HG03571 (cell line): Measurements from ENCODE around the gene GTF2H4.

ENCODE experiments used
- ATAC-seq: cut with Tn5 transposase; IDR thresholded peaks from one replicate; pipeline ENCODE4 v1.9.1; 2021; ENCODE audit not compliant: unreplicated experiment

The GTF2H4 gene

DNA sequence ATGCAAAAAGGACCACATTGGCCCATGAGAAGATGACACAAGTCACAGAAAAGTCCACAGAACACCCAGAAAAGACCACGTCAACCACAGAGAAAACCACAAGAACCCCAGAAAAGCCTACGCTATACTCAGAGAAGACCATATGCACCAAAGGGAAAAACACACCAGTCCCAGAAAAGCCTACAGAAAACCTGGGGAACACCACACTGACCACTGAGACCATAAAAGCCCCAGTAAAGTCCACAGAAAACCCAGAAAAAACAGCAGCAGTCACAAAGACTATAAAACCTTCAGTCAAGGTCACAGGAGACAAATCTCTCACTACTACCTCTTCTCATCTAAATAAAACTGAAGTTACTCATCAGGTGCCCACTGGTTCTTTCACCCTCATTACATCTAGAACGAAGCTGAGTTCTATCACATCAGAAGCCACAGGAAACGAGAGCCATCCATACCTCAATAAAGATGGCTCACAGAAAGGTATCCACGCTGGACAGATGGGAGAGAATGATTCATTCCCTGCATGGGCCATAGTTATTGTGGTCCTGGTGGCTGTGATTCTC, 44.0 kb downstream of the GTF2H4 start:
- ATAC-seq, result no peak

DNA sequence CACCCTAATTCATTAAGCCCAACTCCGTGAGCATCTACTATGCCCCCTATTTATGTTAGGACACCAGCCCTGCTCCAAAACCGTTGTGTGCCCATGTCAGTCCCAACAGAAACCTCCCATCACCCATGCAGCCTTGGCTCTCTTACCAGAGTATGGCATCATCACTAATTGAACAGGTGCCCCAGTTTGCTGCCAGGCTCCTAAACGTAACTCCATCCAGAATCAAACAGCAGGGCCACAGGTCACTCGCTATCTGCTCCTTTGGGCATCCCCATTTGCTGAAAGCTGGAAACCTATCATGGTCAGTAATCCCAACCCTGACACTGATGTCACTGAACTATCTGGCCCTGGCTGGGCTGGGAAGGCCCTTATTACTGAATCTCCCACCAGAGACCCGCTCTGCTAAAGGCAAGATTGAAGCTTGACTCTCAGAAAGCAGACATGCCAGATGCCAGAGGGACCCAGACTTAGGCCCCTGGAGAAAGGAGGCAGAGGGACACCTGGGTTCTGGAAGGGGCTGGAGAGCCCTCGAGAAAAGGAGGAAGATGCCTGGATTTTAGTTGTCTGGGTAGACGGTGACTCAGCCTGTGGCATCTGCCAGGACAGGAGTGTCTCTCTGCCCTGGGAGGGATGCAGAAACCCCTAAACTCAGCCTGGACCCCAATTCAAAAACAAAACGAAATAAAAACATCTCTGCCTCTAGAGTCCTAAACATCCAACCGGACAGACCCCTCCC, 46.8 kb downstream of the GTF2H4 start:
- no peak for ATAC-seq

DNA sequence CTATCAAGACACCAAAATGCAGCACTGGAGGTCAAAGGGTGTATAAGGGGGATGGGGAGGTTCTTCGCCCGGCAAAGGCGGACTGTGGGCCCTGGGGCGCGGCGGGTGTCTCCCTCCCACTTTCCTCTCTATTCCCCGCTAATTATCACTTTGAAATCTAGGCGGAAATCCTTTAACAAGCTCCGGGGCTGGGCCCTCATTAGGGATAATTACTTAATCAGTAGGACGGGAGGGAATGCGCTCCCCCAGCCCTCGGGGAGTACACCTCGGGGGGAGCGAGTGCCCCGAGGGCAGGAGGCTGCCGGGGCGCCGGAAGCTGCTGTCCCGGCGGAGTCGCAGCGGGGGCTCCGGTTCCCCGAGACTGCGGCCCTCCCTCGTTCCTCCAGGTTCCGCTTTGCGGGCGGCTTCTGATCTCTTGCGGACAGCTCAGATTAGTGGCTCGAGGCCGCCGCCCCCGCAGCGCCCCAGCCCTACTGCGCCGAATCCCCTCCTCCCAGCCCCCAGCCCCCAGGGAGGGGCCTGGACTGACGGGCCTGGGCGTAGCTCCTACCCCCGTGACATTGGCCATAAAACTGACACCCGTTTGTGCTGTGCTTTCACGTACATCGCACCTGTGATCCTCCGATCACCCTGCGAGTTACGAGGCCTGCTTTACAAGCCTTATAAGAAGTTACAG, 47.5 kb downstream of the GTF2H4 start:
- no peak for ATAC-seq

DNA sequence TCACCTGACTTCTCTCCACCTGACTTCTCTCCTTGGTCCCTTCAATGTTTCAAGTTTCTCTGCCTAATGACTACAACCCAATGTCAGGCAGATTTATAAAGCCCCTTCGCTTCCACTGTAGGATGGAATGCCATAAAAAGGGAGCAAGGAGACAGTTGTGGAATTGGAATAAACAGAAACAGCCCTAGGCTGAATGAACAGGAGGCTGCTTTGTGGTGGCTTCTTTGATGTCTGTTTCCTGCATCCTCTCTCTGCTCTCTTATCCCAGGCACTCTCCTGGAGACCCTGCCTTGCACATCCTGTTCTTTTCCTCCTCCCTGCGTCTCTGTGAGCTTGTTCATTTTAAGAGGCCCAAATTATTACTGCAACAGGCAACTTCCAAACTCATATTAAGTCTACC, 49.7 kb downstream of the GTF2H4 start:
- ATAC-seq, result no peak

DNA sequence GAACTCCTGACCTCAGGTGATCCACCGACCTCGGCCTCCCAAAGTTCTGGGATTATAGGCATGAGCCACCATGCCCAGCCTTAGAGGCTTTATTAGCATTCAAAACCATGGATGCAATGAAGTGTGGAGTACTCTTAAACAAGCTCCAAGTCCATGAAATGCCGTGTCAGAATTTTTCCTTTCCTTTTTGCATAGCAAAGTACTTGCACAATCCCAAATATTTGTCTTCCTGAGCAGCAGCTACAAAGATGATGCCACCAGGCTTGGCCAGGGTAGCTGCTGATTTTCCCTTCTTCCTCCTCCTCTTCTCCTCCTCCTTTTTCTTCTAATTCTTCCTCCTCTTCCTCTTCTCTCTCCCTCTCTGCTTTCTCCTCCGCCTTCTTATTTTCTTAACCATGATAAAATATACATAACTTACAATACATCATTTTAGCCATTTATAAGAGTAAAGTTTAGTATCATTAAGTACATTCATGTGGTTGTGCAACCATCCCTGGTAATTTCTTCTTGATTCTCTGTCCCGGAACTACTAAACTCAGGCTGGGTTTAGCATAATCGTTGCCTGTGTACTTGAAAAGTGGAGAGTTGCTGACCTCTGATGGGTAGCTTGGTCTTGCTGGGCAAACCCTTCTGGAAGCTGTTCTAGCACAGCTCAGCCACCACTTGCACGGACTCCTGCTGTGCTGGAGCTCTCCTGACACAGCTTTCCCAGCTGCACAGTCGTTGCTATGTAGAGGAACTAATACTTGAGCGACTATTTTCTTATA, 53.1 kb downstream of the GTF2H4 start:
- no peak for ATAC-seq

DNA sequence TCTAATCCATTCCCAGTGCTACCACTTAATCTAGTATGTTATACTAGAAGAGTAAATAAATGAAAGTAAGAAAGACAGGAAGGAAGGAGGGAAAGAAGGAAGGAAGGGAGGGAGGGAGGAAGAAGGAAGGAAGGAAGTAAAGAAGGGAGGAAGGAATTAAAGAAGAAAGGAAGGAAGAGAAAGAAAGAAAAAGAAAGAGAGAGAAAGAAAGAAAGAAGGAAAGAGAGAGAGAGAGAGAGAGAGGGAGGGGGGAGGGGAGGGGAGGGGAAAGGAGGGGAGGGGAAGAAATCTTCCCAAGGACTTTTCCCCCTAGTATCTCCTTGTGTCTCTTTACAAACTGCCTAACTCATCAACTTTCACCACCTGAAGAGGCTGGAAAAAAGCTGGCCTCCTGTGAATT, 54.7 kb downstream of the GTF2H4 start:
- no peak for ATAC-seq

DNA sequence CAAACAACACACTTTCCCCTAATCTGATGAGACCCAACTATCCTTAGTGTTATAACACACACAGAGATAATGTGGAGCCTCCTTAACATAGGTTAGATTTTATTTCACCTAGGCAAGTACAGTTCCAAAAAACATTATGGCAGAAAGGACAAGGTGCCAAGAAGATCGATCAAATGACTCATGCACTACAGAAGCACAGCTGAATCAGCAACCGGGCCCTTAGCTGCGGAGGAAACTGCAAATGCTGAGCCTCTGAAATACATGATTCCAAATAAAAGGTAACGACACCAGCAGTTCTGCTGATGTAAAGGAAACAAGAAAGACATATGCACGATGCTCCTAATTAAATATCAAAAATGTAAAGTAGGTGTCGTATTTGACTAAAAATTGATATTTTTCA, 55.6 kb downstream of the GTF2H4 start:
- no peak for ATAC-seq
